HEK293T (cell line): ENCODE data around the gene TRIM4.

Experiments
- CTCF ChIA-PET: fragments of 350-600 bp; formaldehyde crosslinking; extraction: SDS; loops from one replicate; lab custom pipeline; 2021; ENCODE audit warnings: antibody characterized with exemption, inconsistent platforms; lab: Yijun Ruan, JAX
- POLR2A ChIA-PET: fragments of 350-600 bp; formaldehyde crosslinking; extraction: SDS; loops from one replicate; lab custom pipeline; 2020; ENCODE audit warnings: antibody characterized with exemption, inconsistent platforms; lab: Yijun Ruan, JAX
- DNase-seq: peaks from one replicate; pipeline ENCODE4 v3.0.0; 2012; ENCODE audit warnings: mixed read lengths; ENCODE audit errors: extremely low spot score
- ARNT ChIP-seq: fragments of 450-650 bp; IDR thresholded peaks from 2 replicates; pipeline ENCODE4 v1.6.1; 2017; ENCODE audit warnings: mild to moderate bottlenecking
- BHLHE40 ChIP-seq: fragments of 450-650 bp; IDR thresholded peaks from 2 replicates; pipeline ENCODE4 v1.6.1; 2016; ENCODE audit warnings: mild to moderate bottlenecking, moderate library complexity, borderline replicate concordance
- CTBP1 ChIP-seq: fragments of 450-650 bp; IDR thresholded peaks from 2 replicates; pipeline ENCODE4 v1.6.1; 2016; ENCODE audit warnings: borderline replicate concordance
- ELF4 ChIP-seq: fragments of 450-650 bp; IDR thresholded peaks from 2 replicates; pipeline ENCODE4 v1.6.1; 2017; ENCODE audit warnings: antibody characterized with exemption
- FOXA1 ChIP-seq: fragments of 450-650 bp; IDR thresholded peaks from 2 replicates; pipeline ENCODE4 v1.6.1; 2016; ENCODE audit warnings: mild to moderate bottlenecking
- FOXK2 ChIP-seq: fragments of 450-650 bp; IDR thresholded peaks from 2 replicates; pipeline ENCODE4 v1.6.1; 2016; ENCODE audit warnings: mild to moderate bottlenecking
- FOXM1 ChIP-seq: fragments of 450-650 bp; IDR thresholded peaks from 2 replicates; pipeline ENCODE4 v1.6.1; 2017; ENCODE audit warnings: mild to moderate bottlenecking, borderline replicate concordance
- HDGF ChIP-seq: fragments of 450-650 bp; IDR thresholded peaks from 2 replicates; pipeline ENCODE4 v1.6.1; 2017; ENCODE audit warnings: antibody characterized with exemption, borderline replicate concordance
- L3MBTL2 ChIP-seq: fragments of 450-650 bp; conservative IDR thresholded peaks from 2 replicates; pipeline ENCODE4 v1.6.1; 2016; ENCODE audit warnings: mild to moderate bottlenecking
- LEF1 ChIP-seq: fragments of 450-650 bp; IDR thresholded peaks from 2 replicates; pipeline ENCODE4 v1.6.1; 2017; ENCODE audit warnings: mild to moderate bottlenecking, borderline replicate concordance
- NFRKB ChIP-seq: fragments of 450-650 bp; IDR thresholded peaks from 2 replicates; pipeline ENCODE4 v1.6.1; 2016; ENCODE audit warnings: mild to moderate bottlenecking, moderate library complexity
- PKNOX1 ChIP-seq: fragments of 450-650 bp; IDR thresholded peaks from 2 replicates; pipeline ENCODE4 v1.6.1; 2016
- SP1 ChIP-seq: fragments of 450-650 bp; IDR thresholded peaks from 2 replicates; pipeline ENCODE4 v1.6.1; 2017
- SUZ12 ChIP-seq: fragments of 450-650 bp; IDR thresholded peaks from 2 replicates; pipeline ENCODE4 v1.6.1; 2016; ENCODE audit warnings: mild to moderate bottlenecking
- TARDBP ChIP-seq: fragments of 450-650 bp; IDR thresholded peaks from 2 replicates; pipeline ENCODE4 v1.6.1; 2016
- ZNF384 ChIP-seq: fragments of 450-650 bp; IDR thresholded peaks from 2 replicates; pipeline ENCODE4 v1.6.1; 2016

TRIM4 gene

GRCh38 chr7:99844328-99844727 is 75.0 kb downstream of the TRIM4 start:
- POLR2A ChIA-PET, result no interaction called here
- CTCF ChIA-PET, result no interaction called here
- DNase-seq, result no peak
- TF ChIP-seq HDGF, result no peak
- no peak for TF ChIP-seq NFRKB
- no peak for TF ChIP-seq PKNOX1
- TF ChIP-seq ELF4, result no peak

- ChIA-PET CTCF (no interaction called here), POLR2A (no interaction called here)
- no peak for TF ChIP-seq SUZ12
- TF ChIP-seq ARNT, result no peak
- no peak for TF ChIP-seq FOXA1
- TF ChIP-seq CTBP1, result no peak
- no peak for TF ChIP-seq ELF4
- TF ChIP-seq NFRKB, result no peak
- TF ChIP-seq TARDBP, result no peak
- TF ChIP-seq PKNOX1, result no peak
- no peak for TF ChIP-seq BHLHE40
- no peak for TF ChIP-seq L3MBTL2
- no peak for TF ChIP-seq SP1
- TF ChIP-seq FOXK2, result no peak
- TF ChIP-seq HDGF, result no peak
- TF ChIP-seq LEF1, result no peak
- DNase-seq, result no peak
Measured at GRCh38 chr7:99843808-99844207, 75.5 kb downstream of the TRIM4 start.

- ChIA-PET CTCF (no interaction called here), POLR2A (no interaction called here)
- TF ChIP-seq CTBP1, result no peak
- no peak for TF ChIP-seq NFRKB
- no peak for TF ChIP-seq FOXA1
- TF ChIP-seq SP1, result no peak
- TF ChIP-seq PKNOX1, result no peak
- no peak for TF ChIP-seq L3MBTL2
- TF ChIP-seq FOXK2, result no peak
- no peak for TF ChIP-seq BHLHE40
- TF ChIP-seq ZNF384, result no peak
- TF ChIP-seq ELF4, result no peak
- TF ChIP-seq ARNT, result no peak
- TF ChIP-seq SUZ12, result no peak
- TF ChIP-seq HDGF, result no peak
- TF ChIP-seq TARDBP, result no peak
- no peak for TF ChIP-seq LEF1
- TF ChIP-seq FOXM1, result no peak
Measured at GRCh38 chr7:99842926-99843325, 76.4 kb downstream of the TRIM4 start.

More at GRCh38 chr7:99842926-99843325, 76.4 kb downstream of the TRIM4 start:
- no peak for DNase-seq
